NCI-H446 treated with DMSO at 0.1 percent for 48 hours (cell line): ENCODE measurements around the gene HNRNPUL1.
A peak's percentile ranks its signal among the peaks of the same experiment; 100 is the strongest.

ENCODE experiments used
- DNase-seq: peaks from one replicate; lab custom pipeline; 2025; lab: John Stamatoyannopoulos, UW

The HNRNPUL1 gene

GRCh38 chr19:41309180-41310032, 45.2 kb downstream of the HNRNPUL1 start:
- no peak for DNase-seq

- peak; percentile 80 for DNase-seq
These were observed 46.1 kb downstream of the HNRNPUL1 start, which contains the start of gene CCDC97 for GRCh38 chr19:41310033-41310831. CCDC97 (plus strand) TSS chr19:41310172; CDS start chr19:41310311, 139 bp downstream.

GRCh38 chr19:41311072-41311471, 46.9 kb downstream of the HNRNPUL1 start:
- DNase-seq: no peak

GRCh38 chr19:41311613-41312012, 47.4 kb downstream of the HNRNPUL1 start:
- no peak for DNase-seq

GRCh38 chr19:41316306-41316920, 52.2 kb downstream of the HNRNPUL1 start:
- DNase-seq: no peak

- no peak for DNase-seq
These were observed 54.7 kb downstream of the HNRNPUL1 start for GRCh38 chr19:41318696-41319499.

- DNase-seq: no peak
These were observed 55.5 kb downstream of the HNRNPUL1 start for GRCh38 chr19:41319500-41320184.

- no peak for DNase-seq
These were observed 56.0 kb downstream of the HNRNPUL1 start for GRCh38 chr19:41320185-41320518.

- DNase-seq: no peak
These were observed 56.4 kb downstream of the HNRNPUL1 start for GRCh38 chr19:41320568-41320967.

- no peak for DNase-seq
These were observed 57.0 kb downstream of the HNRNPUL1 start for GRCh38 chr19:41321204-41321599.

GRCh38 chr19:41321600-41322270, 57.6 kb downstream of the HNRNPUL1 start:
- DNase-seq: no peak

- no peak for DNase-seq
These were observed 58.3 kb downstream of the HNRNPUL1 start for GRCh38 chr19:41322451-41322850.

- DNase-seq: no peak
These were observed 58.9 kb downstream of the HNRNPUL1 start for GRCh38 chr19:41323023-41323422.

GRCh38 chr19:41323430-41324125, 59.4 kb downstream of the HNRNPUL1 start:
- DNase-seq: no peak

GRCh38 chr19:41324231-41324702, 60.1 kb downstream of the HNRNPUL1 start:
- no peak for DNase-seq

- DNase-seq: no peak
These were observed 60.9 kb downstream of the HNRNPUL1 start for GRCh38 chr19:41324921-41325639.

- DNase-seq: no peak
These were observed 61.4 kb downstream of the HNRNPUL1 start for GRCh38 chr19:41325640-41325946.

GRCh38 chr19:41325947-41326706, 62.0 kb downstream of the HNRNPUL1 start:
- DNase-seq: no peak
